ENCODE results near the gene MVP.
A peak's percentile ranks its signal among the peaks of the same experiment; 100 is the strongest.

MVP gene

DNA sequence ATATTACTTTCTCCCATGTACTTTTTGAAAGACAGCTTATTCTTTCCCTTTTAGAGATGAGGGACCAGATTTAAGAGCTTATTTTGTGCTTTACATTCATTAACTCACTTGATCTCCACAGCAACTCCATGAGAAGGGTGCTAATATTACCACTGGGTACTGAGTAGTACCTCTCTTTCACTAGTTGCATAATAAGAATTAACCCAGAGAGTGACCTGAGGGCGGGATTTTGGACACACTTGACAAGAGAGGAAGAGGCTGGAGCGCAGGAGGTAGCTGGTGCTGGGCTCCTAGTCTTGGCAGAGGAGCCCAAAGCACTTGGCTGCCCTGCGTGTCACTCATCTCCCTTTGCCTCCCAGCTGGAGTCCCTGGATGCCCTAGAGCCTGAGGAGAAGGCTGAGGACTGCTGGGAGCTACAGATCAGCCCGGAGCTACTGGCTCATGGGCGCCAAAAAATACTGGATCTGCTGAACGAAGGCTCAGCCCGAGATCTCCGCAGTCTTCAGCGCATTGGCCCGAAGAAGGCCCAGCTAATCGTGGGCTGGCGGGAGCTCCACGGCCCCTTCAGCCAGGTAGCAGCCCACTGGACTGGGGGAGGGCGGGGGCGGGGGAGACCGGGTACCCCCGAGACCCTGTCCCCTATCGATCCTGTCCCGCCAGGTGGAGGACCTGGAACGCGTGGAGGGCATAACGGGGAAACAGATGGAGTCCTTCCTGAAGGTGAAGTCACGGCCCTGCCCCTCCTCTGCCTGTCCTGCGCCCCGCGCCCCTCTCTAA, 15.6 kb upstream of the MVP start:
- no peak for DNase-seq (ENCODE audit: low read depth)

- peak; percentile 96 for DNase-seq (ENCODE audit: low read depth)
Measured at GRCh38 chr16:29805232-29806098, 14.8 kb upstream of the MVP start.

DNA sequence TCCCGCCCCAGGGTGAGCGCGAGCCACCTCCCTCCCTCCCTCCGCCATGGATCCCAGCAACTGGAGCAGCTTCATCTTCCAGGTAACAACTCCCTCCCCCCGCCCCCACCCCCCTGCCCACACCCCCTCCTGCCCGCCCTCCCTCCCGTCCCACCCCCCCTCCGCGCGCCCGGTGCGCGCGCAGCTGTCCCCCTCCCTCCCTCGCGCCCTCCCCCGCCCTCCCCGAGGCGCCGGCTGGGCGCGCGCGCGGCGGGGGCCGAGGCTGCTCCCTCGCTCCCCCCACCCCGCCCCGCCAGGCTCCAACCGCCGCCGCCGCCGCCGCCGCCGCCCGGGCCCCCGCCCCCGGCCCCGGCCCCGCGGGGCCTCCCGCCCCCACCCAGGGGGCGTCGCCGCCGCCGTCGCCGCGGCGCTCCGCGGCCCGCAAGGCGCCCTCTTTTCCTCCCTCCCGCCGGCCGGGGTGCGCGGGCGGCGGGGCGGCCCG, 14.1 kb upstream of the MVP start, which contains the start of gene MAZ:
Gene MAZ, plus strand, starts transcription at position 431 of the 481 bp plus-strand sequence. CDS start 173 bp downstream, outside the sequence.
- DNase-seq (ENCODE audit: low read depth), result peak; percentile 49

DNA sequence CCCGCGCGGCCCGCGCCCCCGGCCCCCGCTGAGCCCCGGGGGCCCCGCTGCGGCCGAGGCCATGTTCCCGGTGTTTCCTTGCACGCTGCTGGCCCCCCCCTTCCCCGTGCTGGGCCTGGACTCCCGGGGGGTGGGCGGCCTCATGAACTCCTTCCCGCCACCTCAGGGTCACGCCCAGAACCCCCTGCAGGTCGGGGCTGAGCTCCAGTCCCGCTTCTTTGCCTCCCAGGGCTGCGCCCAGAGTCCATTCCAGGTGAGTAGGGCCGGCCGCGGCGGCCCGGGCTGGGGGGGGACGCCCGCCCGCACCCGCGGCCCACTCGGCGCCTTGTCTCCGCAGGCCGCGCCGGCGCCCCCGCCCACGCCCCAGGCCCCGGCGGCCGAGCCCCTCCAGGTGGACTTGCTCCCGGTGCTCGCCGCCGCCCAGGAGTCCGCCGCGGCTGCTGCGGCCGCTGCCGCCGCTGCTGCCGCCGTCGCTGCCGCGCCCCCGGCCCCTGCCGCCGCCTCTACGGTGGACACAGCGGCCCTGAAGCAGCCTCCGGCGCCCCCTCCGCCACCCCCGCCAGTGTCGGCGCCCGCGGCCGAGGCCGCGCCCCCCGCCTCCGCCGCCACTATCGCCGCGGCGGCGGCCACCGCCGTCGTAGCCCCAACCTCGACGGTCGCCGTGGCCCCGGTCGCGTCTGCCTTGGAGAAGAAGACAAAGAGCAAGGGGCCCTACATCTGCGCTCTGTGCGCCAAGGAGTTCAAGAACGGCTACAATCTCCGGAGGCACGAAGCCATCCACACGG, 13.4 kb upstream of the MVP start:
- DNase-seq (ENCODE audit: low read depth), result no peak

GRCh38 chr16:29807426-29808218, 12.6 kb upstream of the MVP start:
- DNase-seq (ENCODE audit: low read depth), result peak; percentile 64

GRCh38 chr16:29808219-29808900, 11.9 kb upstream of the MVP start:
- DNase-seq (ENCODE audit: low read depth), result no peak

DNA sequence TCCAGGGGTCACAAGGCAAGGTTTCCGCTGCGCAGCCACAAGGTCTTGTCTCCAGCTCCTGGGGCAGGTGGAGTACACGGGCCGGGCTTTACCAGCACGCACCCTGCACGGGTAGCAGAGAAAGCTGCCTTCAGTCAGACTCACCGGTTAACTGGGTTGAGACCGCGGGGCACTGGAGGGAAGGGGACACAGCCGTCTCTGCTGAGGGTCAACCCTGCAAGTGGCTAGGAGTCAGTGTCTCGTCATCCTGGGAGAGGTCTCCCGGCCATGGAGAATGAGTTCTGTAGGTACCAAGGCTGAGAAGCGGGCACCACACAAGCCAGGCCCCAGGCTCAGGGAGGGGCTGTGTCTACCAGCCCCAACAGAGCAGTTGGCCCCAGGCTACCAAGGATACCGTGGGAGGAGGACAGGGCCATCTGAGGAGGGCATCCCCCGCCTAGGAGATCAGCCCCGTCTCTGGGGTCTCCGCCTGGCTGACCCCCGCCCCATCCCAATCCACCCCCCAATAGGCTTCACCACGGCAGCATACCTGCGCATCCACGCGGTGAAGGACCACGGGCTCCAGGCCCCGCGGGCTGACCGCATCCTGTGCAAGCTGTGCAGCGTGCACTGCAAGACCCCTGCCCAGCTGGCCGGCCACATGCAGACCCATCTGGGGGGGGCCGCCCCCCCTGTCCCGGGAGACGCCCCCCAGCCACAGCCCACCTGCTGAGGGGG, 11.1 kb upstream of the MVP start:
- no peak for DNase-seq (ENCODE audit: low read depth)

DNA sequence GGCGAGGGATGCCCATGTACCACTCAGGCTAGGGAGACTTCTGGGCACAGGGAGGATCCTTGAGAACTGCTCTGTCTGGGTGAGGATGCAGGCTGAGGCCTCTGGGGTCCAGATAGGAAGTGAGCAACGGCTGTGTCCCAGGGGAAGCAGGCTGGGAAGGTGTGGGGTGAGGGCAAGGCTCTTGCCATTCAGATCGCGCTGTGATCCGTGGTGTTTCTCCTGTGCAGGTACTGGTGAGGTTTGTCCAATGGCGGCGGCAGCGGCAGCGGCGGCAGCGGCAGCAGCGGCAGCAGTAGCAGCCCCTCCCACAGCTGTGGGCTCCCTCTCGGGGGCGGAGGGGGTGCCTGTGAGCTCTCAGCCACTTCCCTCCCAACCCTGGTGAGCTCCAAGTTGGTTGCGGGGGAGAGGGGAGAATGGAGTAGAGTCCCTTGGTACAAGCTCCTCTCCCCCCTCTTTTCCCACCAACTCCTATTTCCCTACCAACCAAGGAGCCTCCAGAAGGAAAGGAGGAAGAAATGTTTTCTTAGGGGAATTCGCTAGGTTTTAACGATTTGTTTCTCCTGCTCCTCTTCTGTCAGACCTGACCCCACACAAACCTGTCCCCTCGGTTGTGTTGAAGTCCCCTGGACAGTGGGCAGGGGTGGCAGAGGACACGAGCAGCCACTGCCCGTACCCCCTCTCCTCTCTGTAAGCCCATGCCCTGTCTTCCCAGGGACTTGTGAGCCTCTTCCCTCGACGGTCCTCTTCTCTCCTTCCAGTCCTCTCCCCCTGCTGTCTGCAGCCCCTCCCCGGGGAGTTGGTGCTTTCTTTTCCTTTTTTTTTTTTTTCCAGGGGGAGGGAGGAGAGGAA, 10.2 kb upstream of the MVP start:
- no peak for DNase-seq (ENCODE audit: low read depth)

GRCh38 chr16:29810699-29811169, 9.5 kb upstream of the MVP start:
- DNase-seq (ENCODE audit: low read depth), result no peak

GRCh38 chr16:29811170-29811895, 8.9 kb upstream of the MVP start:
- peak; percentile 47 for DNase-seq (ENCODE audit: low read depth)

- no peak for DNase-seq (ENCODE audit: low read depth)
Measured at GRCh38 chr16:29811896-29812665, 8.2 kb upstream of the MVP start, which contains the start of gene PRRT2. TSS of gene PRRT2 (plus strand) at chr16:29812193. CDS start at chr16:29813055, 862 bp downstream.

DNA sequence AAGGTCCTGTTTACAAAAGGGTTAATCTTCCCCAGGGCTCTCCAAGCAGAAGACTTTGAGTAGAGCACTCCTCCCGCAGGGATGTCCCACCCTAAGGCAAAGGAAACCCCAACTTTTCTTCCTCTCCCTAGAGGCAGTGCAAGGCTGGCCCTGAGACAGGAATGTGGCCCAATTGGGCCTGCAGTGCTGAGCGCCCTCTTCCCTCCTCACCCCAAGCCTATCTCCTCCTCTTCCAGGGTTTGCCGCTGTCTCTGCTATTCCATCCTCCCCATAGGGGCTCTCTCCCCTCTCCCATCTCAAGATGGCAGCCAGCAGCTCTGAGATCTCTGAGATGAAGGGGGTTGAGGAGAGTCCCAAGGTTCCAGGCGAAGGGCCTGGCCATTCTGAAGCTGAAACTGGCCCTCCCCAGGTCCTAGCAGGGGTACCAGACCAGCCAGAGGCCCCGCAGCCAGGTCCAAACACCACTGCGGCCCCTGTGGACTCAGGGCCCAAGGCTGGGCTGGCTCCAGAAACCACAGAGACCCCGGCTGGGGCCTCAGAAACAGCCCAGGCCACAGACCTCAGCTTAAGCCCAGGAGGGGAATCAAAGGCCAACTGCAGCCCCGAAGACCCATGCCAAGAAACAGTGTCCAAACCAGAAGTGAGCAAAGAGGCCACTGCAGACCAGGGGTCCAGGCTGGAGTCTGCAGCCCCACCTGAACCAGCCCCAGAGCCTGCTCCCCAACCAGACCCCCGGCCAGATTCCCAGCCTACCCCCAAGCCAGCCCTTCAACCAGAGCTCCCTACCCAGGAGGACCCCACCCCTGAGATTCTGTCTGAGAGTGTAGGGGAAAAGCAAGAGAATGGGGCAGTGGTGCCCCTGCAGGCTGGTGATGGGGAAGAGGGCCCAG, 7.3 kb upstream of the MVP start:
- DNase-seq (ENCODE audit: low read depth), result no peak

- no peak for DNase-seq (ENCODE audit: low read depth)
Measured at GRCh38 chr16:29813644-29814562, 6.4 kb upstream of the MVP start.

DNA sequence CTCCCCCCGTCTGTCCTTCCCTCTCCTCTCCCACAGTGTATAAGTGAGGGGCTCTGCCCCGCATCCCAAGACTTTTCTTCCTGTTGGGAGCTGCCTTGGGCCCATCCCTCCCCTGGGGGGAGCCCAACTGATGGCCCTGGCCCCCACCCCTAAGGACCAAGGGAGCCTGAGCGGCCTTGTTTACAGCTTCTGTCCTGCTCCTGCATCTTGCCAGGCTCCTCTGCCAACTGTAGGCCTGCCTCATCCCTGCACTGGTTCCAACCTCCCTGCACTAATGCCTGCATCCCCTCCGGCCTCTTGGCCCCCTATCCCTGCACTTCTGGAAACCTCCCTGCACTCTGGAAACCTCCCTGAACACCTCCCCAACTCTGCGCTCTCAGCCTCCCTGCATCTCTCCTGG, 5.7 kb upstream of the MVP start:
- no peak for DNase-seq (ENCODE audit: low read depth)

DNA sequence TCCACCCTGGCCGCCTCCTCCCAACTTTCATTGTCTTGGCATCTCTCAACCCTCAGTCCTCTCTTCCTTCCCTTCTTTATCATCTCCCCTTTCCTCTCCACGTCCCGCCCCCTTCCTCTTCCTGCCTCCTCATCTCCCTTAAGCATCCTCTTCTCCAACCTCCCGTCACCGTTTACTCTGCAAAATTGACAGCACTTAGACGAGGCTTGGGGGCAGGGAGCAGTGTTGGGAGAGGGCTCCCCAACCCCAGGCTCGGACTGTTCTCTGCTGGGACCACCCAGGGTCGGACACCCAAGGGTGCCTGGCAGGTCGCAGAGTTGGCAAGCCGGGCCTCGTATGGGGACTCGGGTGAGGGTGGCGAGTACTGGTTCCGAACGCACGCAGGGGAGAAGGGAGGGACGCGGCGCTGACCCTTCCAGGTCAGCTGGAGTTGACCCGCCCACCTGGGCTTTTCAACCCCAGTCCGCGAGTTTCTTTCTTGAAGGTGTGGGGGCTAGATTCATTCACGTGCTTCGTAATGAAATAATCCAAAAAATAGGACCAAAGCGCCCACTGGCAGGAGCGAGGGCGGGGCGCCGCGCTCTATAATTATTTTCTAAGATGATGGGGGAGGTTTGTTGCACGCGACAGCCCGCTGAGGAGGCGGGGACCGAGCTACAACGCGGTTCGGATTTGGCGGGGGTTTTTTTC, 5.1 kb upstream of the MVP start:
- no peak for DNase-seq (ENCODE audit: low read depth)
